Sigmoid colon (tissue), 3 donors: Measurements from ENCODE around the gene NPW.

Experiments used
- POLR2A ChIP-seq, 2 donors: fragments of 450-650 bp; IDR thresholded peaks; one replicate each; pipeline ENCODE4 v1.6.1; 2016; ENCODE audit warnings: antibody characterized with exemption in 2 of 2, mild to moderate bottlenecking in 2 of 2, moderate library complexity in 2 of 2
- TF ChIP-seq, protein P1 (sequence below), 4 experiments: fragments of 450-650 bp in 3 of 4; fragments of 200-600 bp in 1 of 4; IDR thresholded peaks; one replicate each; pipeline ENCODE4 v1.5.1; 2016 to 2019; ENCODE audit warnings: antibody characterized with exemption in 4 of 4, mild to moderate bottlenecking in 3 of 4, moderate library complexity in 2 of 4

DNA sequence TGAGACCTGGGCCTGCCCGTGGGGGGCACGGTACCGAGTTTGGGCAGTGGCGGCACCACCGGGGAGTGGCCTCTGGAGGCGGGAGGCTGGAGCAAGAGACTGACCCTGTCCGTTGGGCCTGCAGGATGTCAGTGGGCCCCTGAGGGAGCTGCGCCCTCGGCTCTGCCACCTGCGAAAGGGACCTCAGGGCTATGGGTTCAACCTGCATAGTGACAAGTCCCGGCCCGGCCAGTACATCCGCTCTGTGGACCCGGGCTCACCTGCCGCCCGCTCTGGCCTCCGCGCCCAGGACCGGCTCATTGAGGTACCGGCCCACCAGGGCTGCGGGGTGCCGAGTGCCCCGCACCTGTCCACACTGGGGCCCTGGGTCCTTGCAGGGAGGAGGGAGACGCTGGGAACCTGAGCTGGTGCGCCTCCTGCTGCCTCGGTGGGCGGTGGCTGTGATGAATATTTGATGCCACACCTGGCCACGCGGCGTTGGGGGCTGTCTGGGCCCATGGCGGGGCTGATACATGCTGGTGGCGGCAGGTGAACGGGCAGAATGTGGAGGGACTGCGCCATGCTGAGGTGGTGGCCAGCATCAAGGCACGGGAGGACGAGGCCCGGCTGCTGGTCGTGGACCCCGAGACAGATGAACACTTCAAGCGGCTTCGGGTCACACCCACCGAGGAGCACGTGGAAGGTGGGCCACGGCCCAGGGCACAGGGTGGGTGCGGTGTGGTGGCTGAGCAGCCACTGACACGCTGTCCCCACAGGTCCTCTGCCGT is 16.8 kb downstream of the NPW start:
- TF ChIP-seq, protein P1, sequence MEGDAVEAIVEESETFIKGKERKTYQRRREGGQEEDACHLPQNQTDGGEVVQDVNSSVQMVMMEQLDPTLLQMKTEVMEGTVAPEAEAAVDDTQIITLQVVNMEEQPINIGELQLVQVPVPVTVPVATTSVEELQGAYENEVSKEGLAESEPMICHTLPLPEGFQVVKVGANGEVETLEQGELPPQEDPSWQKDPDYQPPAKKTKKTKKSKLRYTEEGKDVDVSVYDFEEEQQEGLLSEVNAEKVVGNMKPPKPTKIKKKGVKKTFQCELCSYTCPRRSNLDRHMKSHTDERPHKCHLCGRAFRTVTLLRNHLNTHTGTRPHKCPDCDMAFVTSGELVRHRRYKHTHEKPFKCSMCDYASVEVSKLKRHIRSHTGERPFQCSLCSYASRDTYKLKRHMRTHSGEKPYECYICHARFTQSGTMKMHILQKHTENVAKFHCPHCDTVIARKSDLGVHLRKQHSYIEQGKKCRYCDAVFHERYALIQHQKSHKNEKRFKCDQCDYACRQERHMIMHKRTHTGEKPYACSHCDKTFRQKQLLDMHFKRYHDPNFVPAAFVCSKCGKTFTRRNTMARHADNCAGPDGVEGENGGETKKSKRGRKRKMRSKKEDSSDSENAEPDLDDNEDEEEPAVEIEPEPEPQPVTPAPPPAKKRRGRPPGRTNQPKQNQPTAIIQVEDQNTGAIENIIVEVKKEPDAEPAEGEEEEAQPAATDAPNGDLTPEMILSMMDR (IDR thresholded peaks at IDR 0.05): no peak
- no peak for TF ChIP-seq POLR2A (IDR thresholded peaks at IDR 0.05)
